Central memory CD4-positive, alpha-beta T cell (primary cell): ENCODE measurements around the gene CT47C1.
"Not testable (repeated sequence)": the region's sequence is repeated elsewhere in the genome, so short reads cannot be mapped to it uniquely, and the experiment has no call there.

Experiments
- DNase-seq: peaks from one replicate; pipeline ENCODE4 v3.0.0; 2022
- total RNA-seq, 3 experiments: gene quantifications; one replicate each; lab custom pipeline; 2026; lab: John Stamatoyannopoulos, UW

CT47C1 gene
- 0 reads per million in 3 experiments for total RNA-seq

DNA sequence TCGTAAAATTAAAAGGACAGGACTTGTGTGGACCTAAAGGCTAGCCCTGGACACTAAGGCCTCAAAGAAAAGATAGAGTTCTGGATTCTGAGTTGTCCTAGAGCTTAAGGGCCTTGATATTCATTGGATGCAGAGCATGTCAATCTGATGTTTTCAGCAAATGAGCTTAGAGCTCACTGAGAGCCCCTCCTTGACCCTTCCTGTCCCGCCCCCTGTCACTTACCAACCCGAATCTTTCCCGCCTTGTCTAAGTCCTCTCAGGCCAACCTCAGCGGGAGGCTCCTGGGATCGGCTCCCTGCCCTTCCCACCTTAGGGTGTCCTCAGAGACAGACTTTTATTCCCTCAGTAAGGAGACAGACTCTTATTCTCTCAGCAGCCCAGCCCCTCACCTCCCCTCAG is at the start of gene CT47C1:
TSS of gene CT47C1 (plus strand) at position 250 of the 400 bp plus-strand sequence. CDS start 233 bp downstream, outside the sequence.
- DNase-seq, result no peak

GRCh38 chrX:119025900-119026299 is 46.9 kb upstream of the CT47C1 start:
- DNase-seq, result no peak

DNA sequence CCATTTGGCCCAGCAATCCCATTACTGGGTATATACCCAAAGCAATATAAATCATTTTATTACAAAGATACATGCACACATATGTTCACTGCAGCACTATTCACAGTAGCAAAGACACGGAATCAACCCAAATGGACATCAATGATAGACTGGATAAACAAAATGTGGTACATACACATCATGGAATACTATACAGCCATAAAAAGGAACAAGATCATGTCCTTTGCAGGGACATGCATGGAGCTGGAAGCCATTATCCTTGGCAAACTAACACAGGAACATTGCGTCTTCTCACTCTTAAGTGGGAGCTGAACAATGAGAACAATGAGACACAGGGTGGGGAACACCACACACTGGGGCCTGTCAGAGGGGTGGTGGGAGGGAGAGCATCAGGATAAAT is 46.4 kb upstream of the CT47C1 start:
- DNase-seq, result not testable (repeated sequence)

- DNase-seq, result not testable (repeated sequence)
Measured at GRCh38 chrX:119027960-119028732, 44.6 kb upstream of the CT47C1 start.

DNA sequence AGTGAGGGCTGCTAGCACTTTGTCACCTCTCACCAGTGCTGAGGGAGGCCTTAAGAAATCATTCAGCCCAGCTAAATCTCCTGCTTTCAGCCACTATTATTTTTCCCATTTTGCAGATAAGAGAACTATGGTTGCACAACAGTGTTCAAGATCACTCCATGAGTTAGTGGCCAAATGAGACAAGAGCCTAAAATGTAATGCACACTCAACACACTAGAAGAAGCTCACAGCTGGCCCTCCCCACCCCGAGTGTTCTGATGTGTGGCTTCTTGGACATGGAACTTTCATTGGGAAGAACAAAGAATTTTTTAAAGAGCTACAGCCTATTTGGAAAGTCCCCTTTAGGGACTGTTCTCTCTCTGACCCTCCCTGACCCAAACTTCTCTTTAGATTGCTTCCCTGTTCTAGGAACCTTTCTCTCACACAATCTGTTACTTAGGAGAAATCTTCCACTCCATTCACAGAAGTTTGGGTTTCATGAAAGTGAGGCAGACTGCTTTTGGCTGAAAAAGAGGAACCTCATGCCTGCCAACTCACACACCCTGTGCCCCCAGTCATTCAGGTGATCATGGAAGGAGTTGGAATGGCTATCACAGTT is 44.0 kb upstream of the CT47C1 start:
- no peak for DNase-seq

DNA sequence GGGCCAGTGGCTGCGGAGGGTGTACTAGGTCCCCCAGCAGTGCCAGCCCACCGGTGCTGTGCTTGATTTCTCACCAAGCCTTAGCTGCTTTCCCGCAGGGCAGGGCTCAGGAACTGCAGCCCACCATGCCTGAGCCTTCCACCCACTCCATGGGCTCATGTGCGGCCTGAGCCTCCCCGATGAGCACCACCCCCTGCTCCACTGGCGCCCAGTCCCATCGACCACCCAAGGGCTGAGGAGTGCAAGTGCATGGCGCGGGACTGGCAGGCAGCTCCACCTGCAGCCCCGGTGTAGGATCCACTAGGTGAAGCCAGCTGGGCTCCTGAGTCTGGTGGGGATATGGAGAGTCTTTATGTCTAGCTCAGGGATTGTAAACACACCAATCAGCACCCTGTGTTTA is 43.1 kb upstream of the CT47C1 start:
- DNase-seq, result not testable (repeated sequence)

DNA sequence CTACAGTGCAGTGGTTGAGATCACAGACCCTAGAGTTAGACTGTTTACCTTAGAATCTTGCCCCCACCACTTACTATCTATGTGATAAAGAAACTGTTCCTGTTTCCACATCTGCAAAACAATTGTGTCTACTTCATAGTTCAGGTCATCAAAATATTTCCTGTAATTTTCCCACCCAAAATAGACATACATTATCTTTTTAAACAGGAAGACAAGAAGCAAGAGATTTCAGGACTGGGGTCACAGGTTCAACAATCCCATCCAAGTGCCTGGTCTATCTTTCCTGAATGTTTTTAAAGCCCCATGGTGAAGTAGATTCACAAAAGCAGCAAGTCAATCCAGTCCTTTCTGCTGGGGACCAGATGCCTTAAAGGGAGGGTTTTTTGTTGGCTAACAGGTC is 41.8 kb upstream of the CT47C1 start:
- no peak for DNase-seq

- DNase-seq, result no peak
Measured at GRCh38 chrX:119036107-119037029, 36.4 kb upstream of the CT47C1 start.

GRCh38 chrX:119040432-119040831 is 32.4 kb upstream of the CT47C1 start:
- no peak for DNase-seq

DNA sequence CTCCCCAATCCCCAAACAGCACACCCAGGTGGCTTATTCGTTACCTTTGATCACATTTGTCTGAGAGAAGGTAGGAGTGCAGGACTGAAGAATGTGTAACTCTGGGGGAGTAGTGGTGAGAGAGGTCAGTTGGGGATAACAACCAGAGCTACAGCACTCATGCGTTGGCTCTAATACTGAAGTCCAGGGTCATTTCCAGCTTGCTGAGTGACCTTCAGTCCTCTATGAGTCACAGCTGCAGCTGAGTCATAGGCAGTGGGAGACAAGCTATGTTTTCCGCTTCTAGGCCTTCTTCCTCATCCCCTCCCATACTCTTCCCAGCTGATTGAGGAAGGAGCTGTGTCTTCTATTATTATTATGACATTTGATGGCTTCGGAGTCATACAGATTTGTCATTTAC is 31.6 kb upstream of the CT47C1 start:
- no peak for DNase-seq

GRCh38 chrX:119042040-119042439 is 30.8 kb upstream of the CT47C1 start:
- DNase-seq, result no peak

GRCh38 chrX:119042996-119043395 is 29.8 kb upstream of the CT47C1 start:
- no peak for DNase-seq

GRCh38 chrX:119045884-119046283 is 26.9 kb upstream of the CT47C1 start:
- DNase-seq, result no peak

DNA sequence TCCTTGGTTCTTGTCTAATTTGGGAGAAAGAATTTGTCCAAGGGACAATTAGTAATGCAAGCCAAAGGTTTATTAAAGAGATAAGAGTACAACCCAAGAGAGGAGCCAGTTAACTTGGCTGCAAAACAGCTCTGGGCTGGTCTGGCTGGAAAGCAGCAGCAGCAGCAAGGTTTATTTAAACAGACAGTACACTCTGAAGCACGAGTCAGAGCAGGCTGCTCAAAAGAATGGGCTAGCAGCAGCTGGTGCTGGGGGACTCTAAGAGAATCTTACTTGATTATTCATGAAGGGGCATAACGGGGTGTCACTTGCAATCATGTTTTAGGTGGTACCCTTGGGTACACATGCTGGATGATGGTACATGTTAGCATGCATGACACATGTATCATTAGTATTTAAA is 17.1 kb upstream of the CT47C1 start:
- no peak for DNase-seq

- no peak for DNase-seq
Measured at GRCh38 chrX:119062750-119063374, 9.9 kb upstream of the CT47C1 start.

DNA sequence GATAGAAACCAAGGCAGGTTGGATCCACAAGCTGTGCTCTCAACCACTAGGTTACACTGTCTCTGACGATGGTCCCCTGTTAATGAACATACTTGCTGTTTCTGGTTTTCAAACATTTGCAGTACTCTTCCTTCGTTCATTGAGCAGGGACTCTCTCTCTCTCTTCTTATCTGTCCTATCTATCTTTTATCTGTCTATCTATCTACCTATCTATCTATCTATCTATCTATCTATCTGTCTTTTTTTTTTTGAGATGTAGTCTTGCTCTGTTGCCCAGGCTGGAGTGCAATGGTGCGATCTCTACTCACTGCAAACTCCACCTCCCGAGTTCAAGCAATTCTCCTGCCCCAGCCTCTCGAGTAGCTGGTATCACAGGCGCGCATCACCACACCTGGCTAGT is 9.4 kb upstream of the CT47C1 start:
- no peak for DNase-seq

DNA sequence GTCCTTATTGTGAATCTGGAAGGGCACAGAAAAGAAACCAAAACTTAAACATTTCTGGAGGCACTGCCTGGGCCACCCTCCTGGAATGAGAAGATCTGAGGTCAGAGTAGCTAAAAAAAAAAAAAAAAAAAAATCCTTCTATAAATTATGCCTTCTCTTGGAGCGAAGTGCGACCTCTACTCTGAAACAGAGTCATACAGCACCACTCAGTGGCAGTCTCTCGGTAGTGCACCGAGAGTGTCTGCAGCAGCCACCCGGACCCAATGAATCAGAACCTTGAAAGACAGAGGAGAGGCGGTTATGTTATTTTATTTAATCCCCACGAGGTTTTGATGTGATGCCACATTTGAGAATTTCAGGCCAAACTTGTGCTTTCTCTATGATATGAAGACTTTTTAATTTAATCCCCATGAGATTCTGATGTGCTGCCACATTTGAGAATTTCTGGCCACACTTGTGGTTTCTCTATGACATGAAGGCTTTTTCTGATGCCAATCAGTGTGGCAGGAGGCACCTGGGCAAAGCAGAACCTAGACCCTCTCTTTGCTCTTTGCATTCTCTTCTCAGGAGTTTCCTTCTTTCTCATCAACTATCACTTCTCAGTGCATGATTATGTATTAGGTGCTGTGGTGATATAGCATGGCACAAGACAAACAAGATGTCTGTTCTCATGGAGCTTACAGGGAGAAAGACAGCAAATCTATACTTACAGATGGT is 5.6 kb upstream of the CT47C1 start:
- DNase-seq, result peak; percentile 14

DNA sequence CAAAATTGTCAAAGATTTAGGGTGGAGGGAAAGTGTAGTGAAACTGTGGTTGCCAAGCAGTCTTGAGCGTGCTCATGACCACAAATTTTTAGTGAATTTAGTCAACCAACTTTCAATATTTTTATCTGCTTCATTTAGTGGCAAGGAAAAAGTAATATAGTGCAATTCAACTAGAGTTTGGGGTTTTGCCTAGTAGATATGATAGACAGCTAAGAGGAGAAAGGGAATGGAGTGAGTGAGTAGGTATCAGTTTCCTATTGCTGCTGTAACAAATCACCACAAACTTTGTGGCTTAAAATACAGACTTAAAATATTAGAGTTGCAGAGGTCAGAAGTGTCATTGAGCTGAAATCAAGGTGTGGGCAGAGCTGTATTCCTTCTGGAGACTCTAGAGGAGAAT is 3.7 kb upstream of the CT47C1 start:
- DNase-seq, result no peak

GRCh38 chrX:119069762-119070161 is 3.0 kb upstream of the CT47C1 start:
- no peak for DNase-seq

DNA sequence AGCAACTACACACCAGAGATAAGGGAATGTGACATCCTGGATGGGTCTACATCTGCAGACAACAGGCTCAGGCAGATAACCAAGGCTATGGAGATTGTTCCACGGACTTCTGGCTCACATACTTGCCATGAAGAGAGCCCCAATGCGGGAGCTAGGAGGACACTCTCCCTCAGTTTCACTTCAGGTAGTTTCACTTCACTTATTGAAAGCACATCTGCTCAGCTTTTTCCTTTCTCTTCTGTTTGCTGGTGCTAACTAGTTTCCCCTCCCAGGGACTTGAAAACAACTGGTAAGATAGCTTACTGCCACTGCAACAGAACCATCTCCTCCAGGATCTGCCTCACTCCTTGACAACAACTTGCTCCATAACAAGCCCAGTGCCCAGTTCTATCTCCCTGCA is 1.4 kb upstream of the CT47C1 start:
- no peak for DNase-seq

- DNase-seq, result no peak
Measured at GRCh38 chrX:119073200-119073905, 560 bp downstream of the CT47C1 start.

- no peak for DNase-seq
Measured at GRCh38 chrX:119073911-119074310, 1.1 kb downstream of the CT47C1 start.
